Measurements from ENCODE around the gene SLC22A6. TPM values are rescaled to one million over a fixed set of nuclear protein-coding genes. Genes with fewer than 3 reads are reported as not detected.

The SLC22A6 gene
- total RNA-seq, 2 donors from 2014 or later, result not detected

DNA sequence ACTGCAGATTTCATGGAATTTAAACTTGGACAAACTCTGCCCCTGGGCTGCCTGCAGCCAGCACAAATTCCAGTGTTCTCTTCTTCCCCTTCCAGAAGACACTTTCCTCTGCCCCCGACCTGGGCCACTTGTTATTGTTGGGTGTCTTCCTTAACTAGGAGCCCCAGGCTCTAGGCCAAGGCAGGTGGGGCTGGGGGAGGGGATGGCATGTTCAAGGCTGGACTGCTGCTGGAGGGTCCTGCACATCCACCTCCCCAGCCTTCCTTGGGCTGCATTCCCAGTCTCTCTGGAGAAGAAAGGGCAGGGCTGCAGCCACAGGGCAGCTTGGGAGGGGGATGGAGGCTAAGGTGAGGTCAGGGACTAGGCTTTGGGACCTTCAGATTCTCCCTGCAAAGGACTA, 11.5 kb upstream of the SLC22A6 start:
- H3K27ac ChIP-seq, result no peak overlapping the region

DNA sequence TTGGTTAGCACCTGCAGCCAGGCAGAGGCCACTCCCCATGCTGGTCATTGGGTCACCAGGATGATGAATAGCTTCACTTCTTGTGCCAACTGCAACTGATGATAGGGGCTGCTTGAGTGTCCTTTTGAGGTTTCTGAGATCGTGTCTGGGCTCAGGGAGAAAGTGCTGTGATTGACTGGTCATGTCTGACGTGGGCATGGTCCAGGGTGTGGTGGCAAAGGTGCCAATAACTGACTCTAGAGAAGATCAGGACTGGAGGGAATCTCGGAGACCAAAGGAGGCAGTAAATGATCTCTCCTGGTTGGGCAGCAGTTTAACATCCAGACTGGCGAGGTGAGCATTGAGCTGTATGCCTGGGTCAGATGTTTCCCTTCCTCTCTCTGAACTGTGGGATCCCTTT, 10.0 kb upstream of the SLC22A6 start:
- no peaks in the 10 kb centered on the region for H3K4me1 ChIP-seq (replicated peaks)
- no peak for DNase-seq (ENCODE audit: low spot score)
- H3K27me3 ChIP-seq (replicated peaks; ENCODE audit: insufficient read depth), result no peaks in the 10 kb centered on the region
- H3K4me3 ChIP-seq, result no peak overlapping the region
- no peaks in the 10 kb centered on the region for H3K9me3 ChIP-seq
- WGBS, result 83% methylated on average over 4 of the region's 4 CpGs
- no peak for TF ChIP-seq POLR2A (IDR thresholded peaks at IDR 0.05)
- no peak for TF ChIP-seq CTCF (IDR thresholded peaks at IDR 0.05)
- TF ChIP-seq POLR2AphosphoS5 (IDR thresholded peaks at IDR 0.05), result no peak
- no peaks in the 10 kb centered on the region for H3K36me3 ChIP-seq
- intact Hi-C loops (cut with DNase I), result no loop called here
- H3K27ac ChIP-seq, result no peak overlapping the region

More for the DNA sequence above, 11.5 kb upstream of the SLC22A6 start:
- Histone ChIP-seq H3K4me3 (no peak overlapping the region), H3K36me3 (no peaks in the 10 kb centered on the region), H3K9me3 (no peaks in the 10 kb centered on the region), H3K27me3 (replicated peaks; ENCODE audit: insufficient read depth) (no peaks in the 10 kb centered on the region), H3K4me1 (replicated peaks) (no peaks in the 10 kb centered on the region)
- WGBS, result 38% methylated on average over 1 of the region's 1 CpG
- intact Hi-C loops (cut with DNase I), result no loop called here
- no peak for TF ChIP-seq POLR2AphosphoS5 (IDR thresholded peaks at IDR 0.05)
- TF ChIP-seq POLR2A (IDR thresholded peaks at IDR 0.05), result no peak
- no peak for DNase-seq (ENCODE audit: low spot score)

DNA sequence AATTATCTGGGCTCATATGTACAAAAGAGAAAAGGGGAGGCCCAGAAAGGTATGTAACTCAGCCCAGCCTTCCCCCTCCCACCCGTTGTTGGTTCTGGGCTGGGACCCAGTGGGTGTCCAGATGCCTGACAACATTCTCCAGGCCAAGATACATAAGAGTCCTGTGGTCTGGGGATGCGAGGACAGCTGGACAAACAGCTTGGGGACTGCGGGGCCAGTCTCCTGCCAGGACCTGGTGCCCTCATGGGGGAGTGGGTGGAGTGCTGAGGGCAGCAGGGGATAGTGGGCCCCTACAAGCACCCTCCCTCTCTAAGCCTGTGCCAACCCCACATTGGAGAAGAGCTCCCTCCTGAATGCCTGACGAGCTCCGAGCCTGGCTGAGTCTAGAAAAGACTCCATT, 3.5 kb upstream of the SLC22A6 start:
- 76% methylated on average over 5 of the region's 5 CpGs for WGBS
- no peak for DNase-seq (ENCODE audit: low spot score)
- TF ChIP-seq CTCF (IDR thresholded peaks at IDR 0.05) (no peak), POLR2A (IDR thresholded peaks at IDR 0.05) (no peak), POLR2AphosphoS5 (IDR thresholded peaks at IDR 0.05) (no peak)
- no peak overlapping the region for H3K4me3 ChIP-seq
- H3K27me3 ChIP-seq (replicated peaks; ENCODE audit: insufficient read depth), result no peaks in the 10 kb centered on the region
- H3K9me3 ChIP-seq, result no peaks in the 10 kb centered on the region
- no peak overlapping the region for H3K27ac ChIP-seq
- H3K4me1 ChIP-seq (replicated peaks), result no peaks in the 10 kb centered on the region
- no peaks in the 10 kb centered on the region for H3K36me3 ChIP-seq
- intact Hi-C loops (cut with DNase I), result no loop called here

DNA sequence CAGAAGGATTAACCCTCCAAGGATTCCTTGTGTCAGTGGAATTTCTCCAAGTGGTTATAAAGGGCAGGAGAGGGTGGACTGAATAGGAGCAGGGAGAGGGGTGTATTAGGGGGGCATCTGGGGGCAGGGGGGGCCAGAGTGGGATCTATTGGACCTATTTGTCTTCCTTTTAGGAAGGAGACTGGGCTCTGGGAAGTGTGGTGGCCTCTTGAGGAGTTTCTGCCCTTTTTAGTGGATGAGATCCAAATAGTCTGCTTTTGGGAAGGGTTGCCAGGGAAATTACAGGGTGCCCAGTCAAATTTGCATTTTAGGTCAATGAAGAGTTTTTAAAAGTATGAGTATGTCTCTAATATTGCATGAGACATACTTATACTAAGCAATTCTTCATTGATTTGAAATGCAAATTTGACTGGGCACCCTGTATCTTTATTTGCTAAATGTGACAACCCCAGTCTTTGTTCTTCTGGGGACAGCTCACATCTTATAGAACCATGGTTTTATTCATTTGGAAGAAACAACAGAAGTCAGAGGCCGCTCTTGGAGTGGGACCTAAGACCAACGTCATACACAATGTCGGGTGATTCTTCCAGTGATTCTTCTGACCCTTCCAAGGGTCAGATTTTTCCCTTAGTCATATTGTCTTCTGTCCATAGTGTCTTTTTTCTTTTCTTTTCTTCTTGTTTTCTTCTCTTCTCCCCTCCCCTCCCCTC, 429 bp upstream of the SLC22A6 start:
- DNase-seq (ENCODE audit: low spot score), result no peak
- Histone ChIP-seq H3K36me3 (no peaks in the 10 kb centered on the region), H3K9me3 (no peaks in the 10 kb centered on the region), H3K4me3 (no peak overlapping the region), H3K27ac (no peak overlapping the region), H3K27me3 (replicated peaks; ENCODE audit: insufficient read depth) (no peaks in the 10 kb centered on the region), H3K4me1 (replicated peaks) (no peaks in the 10 kb centered on the region)
- 81% methylated on average over 3 of the region's 3 CpGs for WGBS
- TF ChIP-seq POLR2A (IDR thresholded peaks at IDR 0.05) (no peak), CTCF (IDR thresholded peaks at IDR 0.05) (no peak), POLR2AphosphoS5 (IDR thresholded peaks at IDR 0.05) (no peak)
- intact Hi-C loops (cut with DNase I), result no loop called here

DNA sequence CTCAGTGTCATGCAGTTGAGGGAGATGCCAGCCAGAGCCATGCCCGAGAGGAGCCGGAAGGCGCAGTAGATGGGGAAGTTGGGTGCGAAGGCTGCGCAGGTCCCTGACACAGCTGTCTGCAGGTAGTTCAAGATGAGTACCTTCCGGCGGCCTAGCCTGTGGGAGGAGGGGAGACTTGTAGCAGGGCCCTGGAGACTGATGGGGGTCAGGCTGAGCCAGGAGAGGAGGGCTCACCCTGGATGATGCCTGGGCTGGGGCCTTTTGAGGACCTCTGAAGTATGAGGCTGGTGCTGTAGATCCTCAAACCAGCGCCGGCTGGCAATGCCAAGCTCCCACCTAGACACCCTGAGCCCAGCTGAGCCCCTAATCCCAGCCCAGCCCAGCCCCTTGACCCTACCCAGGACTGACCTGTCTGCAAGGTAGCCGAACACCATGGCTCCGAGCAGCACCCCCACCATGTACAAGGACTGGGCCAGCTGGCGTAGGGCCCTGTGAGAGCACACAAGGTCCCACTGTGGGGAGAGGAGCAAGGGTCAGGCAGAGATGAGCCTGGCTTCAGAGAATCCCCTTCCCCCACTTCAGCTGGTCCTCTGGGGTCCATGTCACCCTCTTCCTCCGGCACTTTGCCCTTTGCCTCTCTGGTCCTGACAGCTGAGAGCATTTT, 1.1 kb downstream of the SLC22A6 start:
- WGBS, result 85% methylated on average over 12 of the region's 13 CpGs
- no peaks in the 10 kb centered on the region for H3K36me3 ChIP-seq
- no peaks in the 10 kb centered on the region for H3K27me3 ChIP-seq (replicated peaks; ENCODE audit: insufficient read depth)
- H3K4me1 ChIP-seq (replicated peaks), result no peaks in the 10 kb centered on the region
- TF ChIP-seq CTCF (IDR thresholded peaks at IDR 0.05) (no peak), POLR2AphosphoS5 (IDR thresholded peaks at IDR 0.05) (no peak), POLR2A (IDR thresholded peaks at IDR 0.05) (no peak)
- H3K27ac ChIP-seq, result no peak overlapping the region
- intact Hi-C loops (cut with DNase I), result no loop called here
- H3K9me3 ChIP-seq, result no peaks in the 10 kb centered on the region
- no peak overlapping the region for H3K4me3 ChIP-seq
- DNase-seq (ENCODE audit: low spot score), result no peak

Measured in prostate gland (tissue), 2 donors.